Measurements from ENCODE around the gene SCYGR7.
A peak's percentile ranks its signal among the peaks of the same experiment; 100 is the strongest.
"Not testable (repeated sequence)": the region's sequence is repeated elsewhere in the genome, so short reads cannot be mapped to it uniquely, and the experiment has no call there.

SCYGR7 gene

DNA sequence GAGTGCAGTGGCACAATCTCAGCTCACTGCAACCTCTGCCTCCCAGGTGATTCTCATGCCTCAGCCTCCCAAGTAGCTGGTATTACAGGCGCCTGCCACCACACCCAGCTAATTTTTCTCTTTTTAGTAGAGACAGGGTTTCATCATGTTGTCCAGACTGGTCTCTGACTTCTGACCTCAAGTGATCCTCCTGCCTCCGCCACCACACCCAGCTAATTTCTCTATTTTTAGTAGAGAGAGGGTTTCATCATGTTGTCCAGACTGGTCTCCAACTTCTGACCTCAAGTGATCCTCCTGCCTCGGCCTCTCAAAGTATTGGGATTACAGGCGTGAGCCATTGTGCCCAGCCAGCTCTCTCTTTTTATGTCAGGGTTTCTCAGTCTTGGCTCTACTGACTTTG is 28.1 kb downstream of the SCYGR7 start:
- not testable (repeated sequence) for DNase-seq

GRCh38 chr2:227759411-227760118 is 31.4 kb downstream of the SCYGR7 start:
- DNase-seq = no peak

GRCh38 chr2:227761740-227762476 is 33.8 kb downstream of the SCYGR7 start:
- no peak for DNase-seq

- DNase-seq = no peak
These were observed 37.7 kb downstream of the SCYGR7 start for GRCh38 chr2:227765788-227766372.

DNA sequence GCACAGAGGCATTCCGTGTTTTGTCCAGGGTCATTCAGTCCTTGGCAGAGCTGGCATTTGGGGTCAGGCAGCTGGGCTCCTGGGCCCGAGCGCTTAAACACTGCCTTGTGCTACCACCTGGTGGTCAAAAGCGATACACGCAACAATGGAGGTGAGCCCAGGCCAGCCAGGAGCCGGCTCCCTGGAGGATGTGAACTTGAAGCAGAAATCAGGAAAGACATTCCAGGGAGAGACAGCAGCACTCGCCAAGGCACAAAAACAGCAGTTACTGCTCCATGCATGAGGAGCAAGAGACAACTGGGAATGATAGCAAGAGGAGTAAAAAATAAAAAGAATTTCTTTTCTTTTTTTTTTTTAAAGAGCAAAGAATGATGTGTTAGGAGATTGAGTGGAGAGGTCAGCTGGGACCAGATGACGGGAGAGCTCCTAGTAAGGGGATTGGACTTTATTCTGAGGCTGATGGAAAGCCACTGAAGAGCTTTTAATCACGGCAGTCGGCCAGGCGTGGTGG is 38.3 kb downstream of the SCYGR7 start:
- DNase-seq = peak in 54 of 56 donors; percentile 5 to 82 (median 52)

DNA sequence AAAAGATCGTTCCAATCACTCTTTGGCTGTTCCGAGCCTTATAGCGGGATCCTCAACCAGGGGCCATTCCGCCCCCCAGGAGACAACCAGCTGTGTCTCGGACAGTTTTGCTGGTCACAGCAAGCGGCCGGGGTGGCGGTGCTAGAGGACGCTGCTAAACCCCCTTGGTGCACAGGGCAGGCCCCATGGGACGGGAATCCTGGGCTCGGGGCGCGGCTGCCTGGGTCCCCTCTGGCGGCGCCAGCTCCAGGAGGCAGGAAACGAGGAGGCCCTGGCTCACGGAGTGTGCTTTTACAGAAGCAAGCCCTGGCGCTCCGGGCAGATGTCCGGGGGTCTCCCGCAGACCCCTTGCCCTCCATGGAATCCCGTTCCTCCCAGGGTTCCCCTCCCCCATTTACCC is 39.7 kb downstream of the SCYGR7 start:
- no peak for DNase-seq

- DNase-seq = no peak
These were observed 44.1 kb downstream of the SCYGR7 start for GRCh38 chr2:227772197-227772661.

- DNase-seq = no peak
These were observed 44.8 kb downstream of the SCYGR7 start for GRCh38 chr2:227772932-227773331.

GRCh38 chr2:227774011-227774624 is 46.0 kb downstream of the SCYGR7 start:
- DNase-seq = no peak

DNA sequence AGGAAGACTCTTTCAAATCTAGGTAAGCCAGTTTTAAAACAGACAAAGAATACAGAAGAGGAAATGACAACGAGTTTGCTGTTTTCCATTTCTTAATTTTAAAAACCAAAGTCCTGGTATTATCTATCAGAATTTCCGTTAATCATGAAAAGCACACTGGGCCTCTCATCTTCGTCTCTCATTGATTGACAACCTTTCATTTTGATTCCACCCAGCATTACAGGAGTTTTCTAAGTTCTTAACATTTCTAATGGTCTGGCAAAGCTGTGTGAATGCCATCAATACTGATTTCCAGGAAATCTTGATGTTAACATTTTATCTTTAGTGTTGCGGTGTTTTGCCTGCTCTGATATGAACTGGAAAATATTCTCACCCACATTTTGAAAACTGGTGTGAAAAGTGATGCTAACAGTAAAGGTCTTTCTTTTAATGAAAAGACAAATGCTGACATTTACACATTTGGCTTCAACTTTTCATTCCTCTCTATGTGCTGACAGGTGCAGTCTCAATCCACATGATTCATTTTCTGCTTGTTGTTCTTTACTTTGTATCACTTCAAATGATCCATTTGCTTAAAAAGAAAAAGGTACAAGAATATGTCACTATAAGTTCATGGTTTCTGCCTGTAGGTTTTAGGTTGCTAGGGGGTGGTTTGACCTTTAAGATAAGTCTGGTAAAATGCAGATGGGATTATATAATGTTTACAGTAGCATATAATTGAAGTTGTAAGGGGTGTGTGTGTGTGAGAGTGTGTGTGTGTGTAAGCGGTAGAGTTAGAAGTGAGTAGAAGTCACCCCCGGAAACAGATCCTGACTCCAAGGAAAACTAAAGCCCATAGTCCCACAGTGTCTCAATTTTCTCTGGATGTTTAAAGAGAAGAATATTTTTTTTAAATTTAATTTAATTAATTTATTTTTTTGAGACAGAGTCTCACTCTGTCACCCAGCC is 47.0 kb downstream of the SCYGR7 start:
- DNase-seq = no peak
